Measurements from ENCODE around the gene OGFOD2. TPM values are rescaled to one million over a fixed set of nuclear protein-coding genes. Genes with fewer than 3 reads are reported as not detected.

Gene OGFOD2
- total and polyA plus RNA-seq, 2 of the 13 experiments (the other 11 are each of a cell fraction or from before 2014, with no cell fraction given) = 13.2 to 14.6 TPM

DNA sequence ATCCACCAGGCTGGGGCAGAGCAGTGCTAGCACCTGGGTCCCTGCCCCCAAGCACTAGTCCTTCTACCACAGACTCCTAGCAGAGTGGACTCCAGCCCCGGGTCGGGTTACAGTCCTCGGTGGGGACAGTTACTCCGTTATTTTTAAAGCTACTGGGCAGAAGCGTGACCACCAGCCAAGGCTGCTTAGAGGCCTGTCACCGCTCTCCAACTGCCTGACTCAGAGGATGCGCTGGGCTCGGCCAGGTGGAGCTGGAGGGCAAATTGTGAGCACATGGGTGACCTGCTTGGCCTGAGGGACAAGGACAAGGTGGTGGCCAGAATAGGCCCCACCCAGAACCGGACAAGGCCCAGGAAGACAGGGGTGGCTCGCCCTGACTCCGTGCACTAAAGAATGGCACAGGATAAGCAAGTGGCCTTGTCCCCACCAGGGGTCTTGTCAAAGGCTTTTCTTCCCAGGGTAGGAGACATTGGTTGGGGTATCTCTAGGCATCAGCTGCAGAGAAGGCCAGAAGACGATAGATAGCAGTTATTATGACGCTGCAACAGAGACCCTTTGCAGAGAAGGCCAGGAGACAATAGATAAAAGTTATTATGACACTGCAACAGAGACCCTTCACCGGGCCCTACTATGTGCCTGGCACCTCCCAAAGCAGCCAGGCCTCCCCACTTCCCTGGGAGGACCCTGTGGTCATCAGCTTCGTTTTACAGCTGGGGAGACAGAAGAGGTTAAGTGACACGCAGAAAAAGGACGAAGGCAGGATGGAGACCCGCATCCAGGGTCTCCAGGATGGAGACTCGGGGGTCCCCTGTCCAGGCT is 10.4 kb upstream of the OGFOD2 start (continued):
- 0 out of 2 replicates have a peak, but pooled peaks have one; percentile 46 for TF ChIP-seq ZFP90 (CRISPR knock-in tag; IDR thresholded peaks at IDR 0.05; ENCODE audit: borderline replicate concordance)
- TF ChIP-seq RAD51 (IDR thresholded peaks at IDR 0.05; ENCODE audit: borderline replicate concordance) = no peak
- no peak for TF ChIP-seq KLF9 (CRISPR knock-in tag; IDR thresholded peaks at IDR 0.05; ENCODE audit: low read depth)
- peak; percentile 71 for TF ChIP-seq MYC (CRISPR knock-in tag; IDR thresholded peaks at IDR 0.05; ENCODE audit: borderline replicate concordance)
- TF ChIP-seq ERF (CRISPR knock-in tag; IDR thresholded peaks at IDR 0.05) = peak; percentile 36; the same call in 1 of the 2 replicates
- no peak for TF ChIP-seq GLI4 (CRISPR knock-in tag; IDR thresholded peaks at IDR 0.05; ENCODE audit: borderline replicate concordance)
- peak; percentile 52; the same call in 1 of the 2 replicates for TF ChIP-seq HDAC1 (CRISPR knock-in tag; IDR thresholded peaks at IDR 0.05)
- TF ChIP-seq ZNF296 (CRISPR knock-in tag; conservative IDR thresholded peaks at IDR 0.05) = peak; percentile 55; the same call in 1 of the 2 replicates
- TF ChIP-seq SRY (CRISPR knock-in tag; IDR thresholded peaks at IDR 0.05) = 0 out of 2 replicates have a peak, but pooled peaks have one; percentile 43
- TF ChIP-seq NKX3-1 (CRISPR knock-in tag; IDR thresholded peaks at IDR 0.05) = no peak
- TF ChIP-seq NR2F6 (IDR thresholded peaks at IDR 0.05) = no peak
- TF ChIP-seq NR2F6 (CRISPR knock-in tag; IDR thresholded peaks at IDR 0.05) = peak; percentile 16; the same call in 1 of the 2 replicates
- TF ChIP-seq, protein P1, sequence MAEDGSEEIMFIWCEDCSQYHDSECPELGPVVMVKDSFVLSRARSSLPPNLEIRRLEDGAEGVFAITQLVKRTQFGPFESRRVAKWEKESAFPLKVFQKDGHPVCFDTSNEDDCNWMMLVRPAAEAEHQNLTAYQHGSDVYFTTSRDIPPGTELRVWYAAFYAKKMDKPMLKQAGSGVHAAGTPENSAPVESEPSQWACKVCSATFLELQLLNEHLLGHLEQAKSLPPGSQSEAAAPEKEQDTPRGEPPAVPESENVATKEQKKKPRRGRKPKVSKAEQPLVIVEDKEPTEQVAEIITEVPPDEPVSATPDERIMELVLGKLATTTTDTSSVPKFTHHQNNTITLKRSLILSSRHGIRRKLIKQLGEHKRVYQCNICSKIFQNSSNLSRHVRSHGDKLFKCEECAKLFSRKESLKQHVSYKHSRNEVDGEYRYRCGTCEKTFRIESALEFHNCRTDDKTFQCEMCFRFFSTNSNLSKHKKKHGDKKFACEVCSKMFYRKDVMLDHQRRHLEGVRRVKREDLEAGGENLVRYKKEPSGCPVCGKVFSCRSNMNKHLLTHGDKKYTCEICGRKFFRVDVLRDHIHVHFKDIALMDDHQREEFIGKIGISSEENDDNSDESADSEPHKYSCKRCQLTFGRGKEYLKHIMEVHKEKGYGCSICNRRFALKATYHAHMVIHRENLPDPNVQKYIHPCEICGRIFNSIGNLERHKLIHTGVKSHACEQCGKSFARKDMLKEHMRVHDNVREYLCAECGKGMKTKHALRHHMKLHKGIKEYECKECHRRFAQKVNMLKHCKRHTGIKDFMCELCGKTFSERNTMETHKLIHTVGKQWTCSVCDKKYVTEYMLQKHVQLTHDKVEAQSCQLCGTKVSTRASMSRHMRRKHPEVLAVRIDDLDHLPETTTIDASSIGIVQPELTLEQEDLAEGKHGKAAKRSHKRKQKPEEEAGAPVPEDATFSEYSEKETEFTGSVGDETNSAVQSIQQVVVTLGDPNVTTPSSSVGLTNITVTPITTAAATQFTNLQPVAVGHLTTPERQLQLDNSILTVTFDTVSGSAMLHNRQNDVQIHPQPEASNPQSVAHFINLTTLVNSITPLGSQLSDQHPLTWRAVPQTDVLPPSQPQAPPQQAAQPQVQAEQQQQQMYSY (CRISPR knock-in tag; IDR thresholded peaks at IDR 0.05) = no peak
- peak; percentile 29; the same call in 1 of the 2 replicates for TF ChIP-seq MED1 (CRISPR knock-in tag; IDR thresholded peaks at IDR 0.05)
- TF ChIP-seq, protein P2, sequence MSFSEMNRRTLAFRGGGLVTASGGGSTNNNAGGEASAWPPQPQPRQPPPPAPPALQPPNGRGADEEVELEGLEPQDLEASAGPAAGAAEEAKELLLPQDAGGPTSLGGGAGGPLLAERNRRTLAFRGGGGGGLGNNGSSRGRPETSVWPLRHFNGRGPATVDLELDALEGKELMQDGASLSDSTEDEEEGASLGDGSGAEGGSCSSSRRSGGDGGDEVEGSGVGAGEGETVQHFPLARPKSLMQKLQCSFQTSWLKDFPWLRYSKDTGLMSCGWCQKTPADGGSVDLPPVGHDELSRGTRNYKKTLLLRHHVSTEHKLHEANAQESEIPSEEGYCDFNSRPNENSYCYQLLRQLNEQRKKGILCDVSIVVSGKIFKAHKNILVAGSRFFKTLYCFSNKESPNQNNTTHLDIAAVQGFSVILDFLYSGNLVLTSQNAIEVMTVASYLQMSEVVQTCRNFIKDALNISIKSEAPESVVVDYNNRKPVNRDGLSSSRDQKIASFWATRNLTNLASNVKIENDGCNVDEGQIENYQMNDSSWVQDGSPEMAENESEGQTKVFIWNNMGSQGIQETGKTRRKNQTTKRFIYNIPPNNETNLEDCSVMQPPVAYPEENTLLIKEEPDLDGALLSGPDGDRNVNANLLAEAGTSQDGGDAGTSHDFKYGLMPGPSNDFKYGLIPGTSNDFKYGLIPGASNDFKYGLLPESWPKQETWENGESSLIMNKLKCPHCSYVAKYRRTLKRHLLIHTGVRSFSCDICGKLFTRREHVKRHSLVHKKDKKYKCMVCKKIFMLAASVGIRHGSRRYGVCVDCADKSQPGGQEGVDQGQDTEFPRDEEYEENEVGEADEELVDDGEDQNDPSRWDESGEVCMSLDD (CRISPR knock-in tag; IDR thresholded peaks at IDR 0.05; ENCODE audit: borderline replicate concordance) = no peak
- no peak for TF ChIP-seq TARDBP (CRISPR knock-in tag; IDR thresholded peaks at IDR 0.05)
- TF ChIP-seq, protein P3, sequence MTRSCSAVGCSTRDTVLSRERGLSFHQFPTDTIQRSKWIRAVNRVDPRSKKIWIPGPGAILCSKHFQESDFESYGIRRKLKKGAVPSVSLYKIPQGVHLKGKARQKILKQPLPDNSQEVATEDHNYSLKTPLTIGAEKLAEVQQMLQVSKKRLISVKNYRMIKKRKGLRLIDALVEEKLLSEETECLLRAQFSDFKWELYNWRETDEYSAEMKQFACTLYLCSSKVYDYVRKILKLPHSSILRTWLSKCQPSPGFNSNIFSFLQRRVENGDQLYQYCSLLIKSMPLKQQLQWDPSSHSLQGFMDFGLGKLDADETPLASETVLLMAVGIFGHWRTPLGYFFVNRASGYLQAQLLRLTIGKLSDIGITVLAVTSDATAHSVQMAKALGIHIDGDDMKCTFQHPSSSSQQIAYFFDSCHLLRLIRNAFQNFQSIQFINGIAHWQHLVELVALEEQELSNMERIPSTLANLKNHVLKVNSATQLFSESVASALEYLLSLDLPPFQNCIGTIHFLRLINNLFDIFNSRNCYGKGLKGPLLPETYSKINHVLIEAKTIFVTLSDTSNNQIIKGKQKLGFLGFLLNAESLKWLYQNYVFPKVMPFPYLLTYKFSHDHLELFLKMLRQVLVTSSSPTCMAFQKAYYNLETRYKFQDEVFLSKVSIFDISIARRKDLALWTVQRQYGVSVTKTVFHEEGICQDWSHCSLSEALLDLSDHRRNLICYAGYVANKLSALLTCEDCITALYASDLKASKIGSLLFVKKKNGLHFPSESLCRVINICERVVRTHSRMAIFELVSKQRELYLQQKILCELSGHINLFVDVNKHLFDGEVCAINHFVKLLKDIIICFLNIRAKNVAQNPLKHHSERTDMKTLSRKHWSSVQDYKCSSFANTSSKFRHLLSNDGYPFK (CRISPR knock-in tag; IDR thresholded peaks at IDR 0.05; ENCODE audit: borderline replicate concordance) = no peak
- no peak for TF ChIP-seq JUNB (CRISPR knock-in tag; IDR thresholded peaks at IDR 0.05; ENCODE audit: borderline replicate concordance)
- TF ChIP-seq SIX4 (CRISPR knock-in tag; IDR thresholded peaks at IDR 0.05) = peak; percentile 90

Measured in HepG2 (cell line).